ENCODE measurements around the gene SCNN1G.
A peak's percentile ranks its signal among the peaks of the same experiment; 100 is the strongest.
"Not testable (repeated sequence)": the region's sequence is repeated elsewhere in the genome, so short reads cannot be mapped to it uniquely, and the experiment has no call there.

The SCNN1G gene

DNA sequence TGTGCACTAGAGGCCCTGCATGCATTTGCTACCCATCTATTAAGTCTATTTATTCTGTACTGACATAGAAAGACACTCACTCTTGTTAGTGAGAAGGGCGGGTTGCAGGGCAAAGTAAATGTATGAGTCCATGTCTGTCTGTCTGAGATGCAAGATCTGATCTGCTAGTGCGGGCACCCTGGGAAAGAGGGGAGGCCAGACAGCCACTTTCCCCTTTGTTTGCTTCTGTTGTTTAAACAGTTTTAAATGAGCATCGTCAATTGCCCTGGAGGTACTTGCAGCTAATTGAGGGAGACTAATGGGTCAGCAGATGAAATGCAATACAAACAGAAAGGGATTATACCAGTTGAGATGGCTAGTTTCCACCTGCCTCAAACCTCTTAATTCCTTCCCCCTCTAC is 24.9 kb downstream of the SCNN1G start:
- no peak for DNase-seq

DNA sequence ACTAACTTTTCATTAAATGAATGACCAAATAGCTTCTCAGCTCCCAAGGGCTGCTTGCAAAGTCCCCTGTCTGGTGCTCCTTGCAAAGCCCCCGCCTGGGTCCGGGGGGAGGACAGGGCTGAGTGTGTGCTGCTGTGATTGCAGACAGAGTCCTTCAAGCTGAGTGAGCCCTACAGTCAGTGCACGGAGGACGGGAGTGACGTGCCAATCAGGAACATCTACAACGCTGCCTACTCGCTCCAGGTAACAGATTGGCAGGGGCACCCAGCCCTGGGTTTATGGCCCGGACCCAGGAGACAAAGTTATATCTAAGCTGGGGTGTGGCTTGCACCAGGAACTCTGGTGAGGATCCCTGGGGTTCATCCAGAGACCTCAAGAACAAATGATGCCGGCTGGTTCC is 27.1 kb downstream of the SCNN1G start:
- DNase-seq: no peak

GRCh38 chr16:23213831-23214230 is 31.3 kb downstream of the SCNN1G start:
- no peak for DNase-seq

DNA sequence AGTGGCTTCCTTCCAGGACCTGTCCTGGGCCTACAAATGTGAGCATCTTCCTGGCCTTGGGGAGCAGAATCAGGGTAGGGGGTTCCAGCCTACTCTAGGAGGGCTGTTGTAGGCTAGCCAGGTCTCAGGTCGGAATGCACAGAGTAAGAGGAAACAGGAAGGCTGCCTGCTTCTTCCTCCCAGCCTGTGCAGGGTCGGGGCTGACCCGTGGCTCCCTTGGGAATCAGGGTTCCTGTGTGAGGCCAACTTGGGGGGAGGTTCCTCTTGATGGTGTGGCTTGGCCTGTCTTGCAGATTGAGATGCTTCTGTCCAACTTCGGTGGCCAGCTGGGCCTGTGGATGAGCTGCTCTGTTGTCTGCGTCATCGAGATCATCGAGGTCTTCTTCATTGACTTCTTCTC is 32.3 kb downstream of the SCNN1G start:
- no peak for DNase-seq

- DNase-seq: no peak
Measured at GRCh38 chr16:23215435-23215834, 32.9 kb downstream of the SCNN1G start.

- DNase-seq: no peak
Measured at GRCh38 chr16:23216658-23217246, 34.2 kb downstream of the SCNN1G start.

DNA sequence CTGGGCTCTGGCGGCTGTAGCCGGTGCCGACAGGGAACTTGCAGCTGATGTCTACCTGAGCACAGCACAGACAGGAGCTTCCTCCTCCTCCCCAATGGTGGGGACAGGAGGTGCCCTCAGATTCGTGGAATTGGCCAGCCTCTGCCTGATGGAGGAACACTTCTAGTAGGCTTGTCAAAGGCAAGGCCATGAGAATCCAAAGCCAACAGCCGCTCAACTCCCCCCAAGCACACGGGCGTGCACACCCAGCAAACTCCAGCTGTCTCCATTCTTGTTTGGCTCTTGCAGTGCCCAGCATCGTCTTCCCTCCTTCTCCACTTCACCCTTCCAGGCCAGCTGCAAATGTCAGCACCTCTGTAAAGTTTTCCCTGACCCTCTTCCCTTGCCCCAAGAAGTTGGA is 35.1 kb downstream of the SCNN1G start:
- no peak for DNase-seq

- no peak for DNase-seq
Measured at GRCh38 chr16:23222929-23223328, 40.4 kb downstream of the SCNN1G start.

DNA sequence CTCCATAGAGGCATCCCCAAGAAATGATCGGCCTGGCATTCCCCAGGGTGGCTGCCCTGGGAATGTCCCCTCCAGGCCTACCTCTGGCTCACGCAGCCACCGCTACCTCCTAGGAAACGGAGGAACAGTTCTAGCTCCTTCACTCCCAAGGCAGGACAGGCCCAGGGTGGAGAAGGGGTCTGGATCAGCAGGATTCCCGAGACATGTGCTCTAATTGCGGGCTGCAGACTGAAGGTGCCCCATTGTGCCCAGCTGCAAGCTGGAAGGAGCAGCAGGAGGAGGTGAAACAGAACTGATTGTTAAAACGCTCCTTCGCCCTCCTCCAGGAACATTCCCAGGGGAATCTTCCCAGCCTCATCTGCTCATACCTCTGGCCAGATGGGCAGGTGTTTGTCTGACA is 40.8 kb downstream of the SCNN1G start:
- DNase-seq: no peak

DNA sequence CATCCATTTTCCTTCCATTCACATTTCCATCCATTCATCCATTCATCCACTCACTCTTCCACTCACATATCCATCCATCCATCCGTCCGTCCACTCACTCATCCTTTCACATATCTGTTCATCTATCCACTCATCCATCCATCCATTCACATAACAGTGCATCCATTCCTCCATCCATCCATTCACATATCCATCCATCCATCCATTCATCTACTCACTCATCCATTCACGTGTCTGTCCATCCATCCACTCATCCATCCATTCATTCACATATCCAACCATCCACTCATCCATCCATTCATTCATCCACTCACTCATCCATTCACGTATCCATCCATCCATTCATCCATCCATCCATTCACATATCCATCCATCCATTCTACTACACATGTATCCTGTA is 42.6 kb downstream of the SCNN1G start:
- no peak for DNase-seq

GRCh38 chr16:23225634-23226033 is 43.1 kb downstream of the SCNN1G start:
- no peak for DNase-seq

- DNase-seq: no peak
Measured at GRCh38 chr16:23227529-23227928, 45.0 kb downstream of the SCNN1G start.

DNA sequence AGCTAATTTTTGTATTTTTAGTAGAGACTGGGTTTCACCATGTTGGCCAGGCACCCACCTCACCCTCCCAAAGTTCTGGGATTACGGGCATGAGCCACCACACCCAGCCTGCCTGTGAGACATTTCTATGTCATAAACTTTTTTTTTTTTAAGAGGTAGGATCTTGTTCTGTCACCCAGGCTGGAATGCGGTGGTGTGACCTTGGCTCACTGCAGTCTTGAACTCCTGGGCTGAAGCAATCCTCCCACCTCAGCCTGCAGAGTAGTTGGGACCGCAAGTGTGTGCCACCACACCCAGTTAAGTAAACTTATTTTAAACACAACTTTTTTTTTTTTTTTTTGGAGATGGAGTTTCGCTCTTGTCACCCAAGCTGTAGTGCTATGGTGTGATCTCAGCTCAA is 47.2 kb downstream of the SCNN1G start:
- no peak for DNase-seq

DNA sequence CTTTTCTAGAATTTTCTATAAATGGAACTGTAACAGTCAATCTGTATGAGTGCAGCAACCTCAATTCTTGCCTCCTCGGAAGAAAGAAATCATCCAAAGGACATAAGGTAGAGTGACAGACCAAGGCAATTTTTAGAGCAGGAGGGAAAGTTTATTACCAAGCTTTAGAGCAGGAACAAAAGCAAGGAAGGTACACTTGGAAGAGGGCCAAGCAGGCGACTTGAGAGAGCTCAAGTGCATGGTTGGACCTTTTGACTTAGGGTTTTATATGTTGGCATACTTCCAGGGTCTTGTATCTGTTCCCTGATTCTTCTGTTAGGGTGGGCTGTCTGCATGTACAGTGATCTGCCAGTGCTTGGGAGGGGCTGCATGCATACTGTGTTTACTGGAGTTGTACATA is 50.3 kb downstream of the SCNN1G start:
- DNase-seq: no peak

GRCh38 chr16:23235176-23235575 is 52.6 kb downstream of the SCNN1G start:
- no peak for DNase-seq

DNA sequence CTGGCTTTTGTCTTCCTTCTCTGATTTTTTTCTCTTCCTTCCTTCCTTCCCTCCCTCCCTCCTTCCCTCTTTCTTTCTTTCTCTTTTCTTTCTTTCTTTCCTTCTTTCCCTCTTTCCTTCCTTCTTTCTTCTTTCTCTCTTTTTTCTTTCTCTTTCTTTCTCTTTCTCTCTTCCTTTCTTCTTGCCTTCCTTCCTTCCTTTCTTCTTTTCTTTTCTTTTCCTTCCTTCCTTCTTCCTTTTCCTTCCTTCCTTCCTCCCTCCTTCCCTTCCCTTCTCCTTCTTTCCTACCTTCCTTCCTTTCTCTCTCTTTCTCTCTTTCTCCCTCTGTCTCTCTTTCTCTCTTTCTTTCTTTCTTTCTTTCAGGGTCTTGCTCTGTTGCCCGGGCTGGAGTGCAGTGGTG is 54.4 kb downstream of the SCNN1G start:
- DNase-seq: no peak

DNA sequence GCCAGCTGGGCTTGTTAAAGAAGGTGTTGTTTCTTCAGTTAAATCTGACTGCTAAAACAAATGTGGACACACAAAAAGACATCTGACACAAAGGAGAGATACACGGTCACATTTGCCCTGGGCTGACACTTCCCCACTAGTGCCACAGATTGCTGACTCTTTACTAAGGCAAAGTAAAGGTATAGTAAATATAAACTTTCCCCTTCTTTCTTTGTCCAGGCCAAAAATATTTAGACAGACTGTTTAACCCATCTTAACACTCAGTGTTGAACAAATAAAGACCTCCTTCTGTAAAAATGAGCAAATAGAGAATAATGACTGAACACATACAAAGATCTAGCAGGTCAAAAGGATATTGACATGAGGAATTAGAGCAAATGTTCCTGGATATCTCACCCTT is 58.4 kb downstream of the SCNN1G start:
- DNase-seq: no peak

DNA sequence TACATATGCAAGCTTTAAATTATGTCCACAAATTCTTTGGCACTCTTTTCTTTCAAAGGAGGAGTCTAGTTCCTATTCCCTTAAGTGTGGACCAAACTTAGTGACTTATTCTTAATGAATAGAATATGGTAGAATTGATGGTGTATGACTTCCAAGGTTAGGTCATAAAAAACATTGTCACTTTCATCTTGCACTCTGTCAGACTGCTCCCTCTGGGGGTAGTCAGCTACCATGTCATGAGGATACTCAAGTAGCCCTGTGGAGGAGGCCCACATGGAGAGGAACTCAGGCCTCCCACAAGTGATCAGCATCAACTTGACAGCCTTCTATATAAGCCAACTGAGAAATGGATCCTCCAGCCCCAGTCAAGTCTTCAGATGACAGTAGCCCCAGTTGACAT is 61.6 kb downstream of the SCNN1G start:
- no peak for DNase-seq

DNA sequence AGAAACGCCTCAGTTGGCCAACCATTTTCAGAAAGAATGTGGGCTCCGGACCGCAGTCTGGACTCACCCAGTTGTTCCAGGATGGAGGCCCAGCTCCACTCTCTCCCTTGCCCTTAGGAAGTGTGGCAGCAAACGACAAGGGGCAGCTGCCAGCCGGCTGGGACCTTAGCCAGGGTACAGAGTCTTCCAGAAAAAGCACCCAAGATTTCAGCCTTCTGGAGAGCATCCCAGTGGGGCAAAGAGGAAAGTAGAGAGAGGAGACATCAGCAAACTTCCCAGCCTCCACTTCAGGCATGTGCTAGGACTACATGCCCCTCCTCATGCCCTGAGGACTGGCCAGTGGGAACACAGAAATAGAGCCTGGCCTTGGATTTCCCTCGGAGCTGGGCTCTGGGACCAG is 62.7 kb downstream of the SCNN1G start:
- no peak for DNase-seq

- DNase-seq: no peak
Measured at GRCh38 chr16:23248261-23249194, 66.0 kb downstream of the SCNN1G start.

- DNase-seq: no peak
Measured at GRCh38 chr16:23249830-23250229, 67.3 kb downstream of the SCNN1G start.

- no peak for DNase-seq
Measured at GRCh38 chr16:23252310-23252709, 69.8 kb downstream of the SCNN1G start.

- DNase-seq: not testable (repeated sequence)
Measured at GRCh38 chr16:23253650-23254049, 71.1 kb downstream of the SCNN1G start.

- peak in 2 of 6 experiments; percentile 4 to 9 for DNase-seq
Measured at GRCh38 chr16:23254338-23254737, 71.8 kb downstream of the SCNN1G start.

DNA sequence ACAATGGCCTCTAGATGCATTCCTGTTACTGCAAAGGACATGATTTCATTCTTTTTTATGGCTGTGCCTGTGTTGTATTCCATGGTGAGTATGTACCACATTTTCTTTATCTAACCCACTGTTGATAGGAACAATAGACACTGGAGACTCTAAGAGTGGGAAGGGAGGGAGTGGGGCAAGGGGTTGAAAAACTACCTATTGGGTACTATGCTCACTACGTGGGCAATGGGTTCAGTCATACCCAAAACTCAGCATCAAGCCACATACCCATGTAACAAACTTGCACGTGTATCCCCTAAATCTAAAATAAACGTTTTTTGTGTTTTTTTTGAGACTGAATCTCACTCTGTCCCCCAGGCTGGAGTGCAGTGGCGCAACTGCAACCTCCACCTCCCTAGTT is 72.5 kb downstream of the SCNN1G start:
- DNase-seq: no peak

Data from stimulated activated naive CD4-positive, alpha-beta T cell (primary cell).